Mesenchymal stem cell (in vitro differentiated cells and primary cell): ENCODE results near the gene WHRN.

ENCODE experiments used
- DNase-seq: peaks from one replicate; pipeline ENCODE4 v3.0.0-alpha.2; 2013
- H2AFZ ChIP-seq: one replicate; pipeline ENCODE4 v1.6.1; 2013; ENCODE audit warnings: low read depth, mild to moderate bottlenecking, control low read depth, inconsistent platforms, low read length, moderate library complexity
- H2AK5ac ChIP-seq: 2 replicates; pipeline ENCODE4 v1.6.1; 2013; ENCODE audit warnings: low read length, moderate library complexity, mild to moderate bottlenecking, inconsistent platforms; ENCODE audit not compliant: severe bottlenecking
- H2BK120ac ChIP-seq: one replicate; pipeline ENCODE4 v1.6.1; 2013; ENCODE audit warnings: low read depth, mild to moderate bottlenecking, inconsistent platforms, low read length, moderate library complexity
- H2BK12ac ChIP-seq, 2 experiments: one replicate each; pipeline ENCODE4 v1.6.1; 2013; ENCODE audit warnings: inconsistent platforms in 2 of 2, low read length in 2 of 2, mild to moderate bottlenecking in 2 of 2, moderate library complexity in 2 of 2, control low read depth in 1 of 2
- H2BK15ac ChIP-seq: one replicate; pipeline ENCODE4 v1.6.1; 2013; ENCODE audit warnings: mild to moderate bottlenecking, low read depth, inconsistent platforms; ENCODE audit not compliant: poor library complexity, severe bottlenecking
- H2BK5ac ChIP-seq: 2 replicates; pipeline ENCODE4 v1.6.1; 2013; ENCODE audit warnings: low read depth, mild to moderate bottlenecking, low read length, control low read depth, inconsistent platforms; ENCODE audit not compliant: poor library complexity, severe bottlenecking
- H3K14ac ChIP-seq, 2 experiments: one replicate each; pipeline ENCODE4 v1.6.1; 2013; ENCODE audit warnings: inconsistent platforms in 2 of 2, low read length in 2 of 2, control low read depth in 1 of 2, mild to moderate bottlenecking in 1 of 2, moderate library complexity in 1 of 2
- H3K18ac ChIP-seq, 2 experiments: one replicate each; pipeline ENCODE4 v1.6.1; 2013; ENCODE audit warnings: inconsistent platforms in 2 of 2, low read length in 2 of 2, control low read depth in 1 of 2, low read depth in 1 of 2, mild to moderate bottlenecking in 1 of 2
- H3K23ac ChIP-seq, 2 experiments: one replicate each; pipeline ENCODE4 v1.6.1; 2013; ENCODE audit warnings: inconsistent platforms in 2 of 2, low read length in 2 of 2, mild to moderate bottlenecking in 2 of 2, moderate library complexity in 2 of 2, control low read depth in 1 of 2
- H3K27ac ChIP-seq: 2 replicates; pipeline ENCODE4 v1.5.1; 2013; ENCODE audit warnings: mild to moderate bottlenecking, moderate library complexity, low read length, control low read depth, inconsistent platforms; ENCODE audit not compliant: poor library complexity, severe bottlenecking
- H3K27me3 ChIP-seq, 2 experiments: 2 replicates each; pipeline versions ENCODE4 v1.6.1 to v1.7.0; 2013; ENCODE audit warnings: low read length in 2 of 2, mild to moderate bottlenecking in 2 of 2, moderate library complexity in 2 of 2, control low read depth in 1 of 2, inconsistent platforms in 1 of 2; ENCODE audit not compliant: control insufficient read depth in 1 of 2, insufficient read depth in 1 of 2
- H3K36me3 ChIP-seq, 2 experiments: 2 replicates each; pipeline versions ENCODE4 v1.6.1 to v1.7.0; 2013; ENCODE audit warnings: low read length in 2 of 2, control low read depth in 1 of 2, inconsistent platforms in 1 of 2, low read depth in 1 of 2, mild to moderate bottlenecking in 1 of 2; ENCODE audit not compliant: insufficient read depth in 2 of 2, control insufficient read depth in 1 of 2
- H3K4ac ChIP-seq, 2 experiments: one replicate each; pipeline ENCODE4 v1.6.1; 2013; ENCODE audit warnings: inconsistent platforms in 2 of 2, low read length in 2 of 2, mild to moderate bottlenecking in 2 of 2, moderate library complexity in 2 of 2, control low read depth in 1 of 2, low read depth in 1 of 2
- H3K4me1 ChIP-seq: 2 replicates; pipeline ENCODE4 v1.6.1; 2013; ENCODE audit warnings: low read depth, low read length, control low read depth; ENCODE audit not compliant: control insufficient read depth, insufficient read depth
- H3K4me2 ChIP-seq: 2 replicates; pipeline ENCODE4 v1.6.1; 2013; ENCODE audit warnings: low read length, mild to moderate bottlenecking, inconsistent platforms; ENCODE audit not compliant: poor library complexity, severe bottlenecking
- H3K4me3 ChIP-seq, 2 experiments: 2 replicates each; pipeline versions ENCODE4 v1.5.1 to v1.7.0; 2013; ENCODE audit warnings: low read length in 2 of 2, mild to moderate bottlenecking in 2 of 2, control low read depth in 1 of 2, low read depth in 1 of 2; ENCODE audit not compliant: insufficient read depth in 1 of 2
- H3K79me1 ChIP-seq: replicated peaks from 2 replicates; pipeline ENCODE4 v1.6.1; 2013; ENCODE audit warnings: mild to moderate bottlenecking, control low read depth, low read length, inconsistent platforms; ENCODE audit not compliant: poor library complexity, severe bottlenecking
- H3K9ac ChIP-seq: 2 replicates; pipeline ENCODE4 v1.7.0; 2013; ENCODE audit warnings: mild to moderate bottlenecking, low read length, moderate library complexity
- H3K9me3 ChIP-seq: 2 replicates; pipeline ENCODE4 v1.7.0; 2013; ENCODE audit warnings: mild to moderate bottlenecking, low read length; ENCODE audit not compliant: control insufficient read depth
- H4K8ac ChIP-seq: one replicate; pipeline ENCODE4 v1.6.1; 2013; ENCODE audit warnings: inconsistent platforms, mild to moderate bottlenecking, low read length, moderate library complexity
- H4K91ac ChIP-seq: one replicate; pipeline ENCODE4 v1.6.1; 2013; ENCODE audit warnings: mild to moderate bottlenecking, low read length, inconsistent platforms
- WGBS: methylation state at CpG from one replicate; pipeline ENCODE4 v1.1.7; 2013; ENCODE audit warnings: mixed read lengths; 5-methylcytosine and 5-hydroxymethylcytosine counted together

Gene WHRN

DNA sequence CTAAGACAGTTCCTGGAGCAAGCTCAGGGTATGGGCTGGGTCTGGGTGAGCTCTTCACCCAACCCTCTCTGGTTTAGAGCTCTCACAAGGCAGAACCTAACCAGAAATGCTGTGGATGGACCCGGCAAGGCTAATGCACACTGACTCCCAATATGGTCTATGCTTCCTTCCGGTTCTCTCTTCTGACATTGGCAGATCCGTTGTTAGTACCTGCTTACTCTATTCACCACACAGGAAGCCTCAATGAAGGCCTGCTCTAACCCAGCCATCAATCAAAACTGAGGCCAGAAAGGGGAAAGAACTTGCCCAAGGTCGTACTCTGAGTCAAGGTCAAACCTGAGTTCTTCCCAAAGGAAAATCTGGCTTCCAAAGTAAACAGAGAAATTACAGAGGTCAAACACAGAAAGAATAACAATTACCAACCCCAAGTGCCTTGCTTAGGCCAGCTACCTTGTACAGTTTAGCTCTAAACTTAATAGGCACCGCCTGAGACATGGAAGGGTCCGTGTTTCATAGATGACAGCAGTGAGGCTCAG, 71.5 kb downstream of the WHRN start:
- no peaks in the 10 kb centered on the region for H3K79me1 ChIP-seq
- H2BK120ac ChIP-seq, result no peak overlapping the region
- H3K4me1 ChIP-seq, result no peaks in the 10 kb centered on the region
- no peak overlapping the region for H2BK15ac ChIP-seq
- no peak overlapping the region for H3K18ac ChIP-seq
- H3K4me2 ChIP-seq, result no peak overlapping the region
- peaks cover 5 to 32% of the 10 kb centered on the region in 2 experiments for H3K27me3 ChIP-seq
- no peak overlapping the region for H2AK5ac ChIP-seq
- no peak overlapping the region for H3K4me3 ChIP-seq
- no peaks in the 10 kb centered on the region for H3K9me3 ChIP-seq
- no peak overlapping the region for H3K9ac ChIP-seq
- no peak overlapping the region for H3K14ac ChIP-seq
- no peak for DNase-seq
- no peak overlapping the region for H4K91ac ChIP-seq
- H2BK12ac ChIP-seq, result no peak overlapping the region
- H3K4ac ChIP-seq, result no peak overlapping the region
- H2BK5ac ChIP-seq, result no peak overlapping the region
- no peak overlapping the region for H3K27ac ChIP-seq
- H2AFZ ChIP-seq, result no peak overlapping the region
- H3K36me3 ChIP-seq, result no peaks in the 10 kb centered on the region
- H3K23ac ChIP-seq, result no peak overlapping the region
- 66% methylated on average over 6 of the region's 6 CpGs for WGBS
- no peak overlapping the region for H4K8ac ChIP-seq

GRCh38 chr9:114433086-114433485, 72.2 kb downstream of the WHRN start:
- Histone ChIP-seq H3K4me2 (no peak overlapping the region), H2BK5ac (no peak overlapping the region), H3K4me1 (no peaks in the 10 kb centered on the region), H3K18ac (no peak overlapping the region), H3K27me3 (peaks cover 5 to 38% of the 10 kb centered on the region in 2 experiments), H4K8ac (no peak overlapping the region), H3K4me3 (no peak overlapping the region), H3K4ac (no peak overlapping the region), H3K14ac (no peak overlapping the region), H4K91ac (no peak overlapping the region), H2BK12ac (no peak overlapping the region), H3K27ac (no peak overlapping the region), H2AFZ (no peak overlapping the region), H3K9me3 (no peaks in the 10 kb centered on the region), H2BK120ac (no peak overlapping the region), H2AK5ac (no peak overlapping the region), H3K9ac (no peak overlapping the region), H3K36me3 (no peaks in the 10 kb centered on the region), H3K23ac (no peak overlapping the region), H3K79me1 (no peaks in the 10 kb centered on the region), H2BK15ac (no peak overlapping the region)
- WGBS, result 94% methylated on average over 12 of the region's 15 CpGs
- DNase-seq, result no peak

DNA sequence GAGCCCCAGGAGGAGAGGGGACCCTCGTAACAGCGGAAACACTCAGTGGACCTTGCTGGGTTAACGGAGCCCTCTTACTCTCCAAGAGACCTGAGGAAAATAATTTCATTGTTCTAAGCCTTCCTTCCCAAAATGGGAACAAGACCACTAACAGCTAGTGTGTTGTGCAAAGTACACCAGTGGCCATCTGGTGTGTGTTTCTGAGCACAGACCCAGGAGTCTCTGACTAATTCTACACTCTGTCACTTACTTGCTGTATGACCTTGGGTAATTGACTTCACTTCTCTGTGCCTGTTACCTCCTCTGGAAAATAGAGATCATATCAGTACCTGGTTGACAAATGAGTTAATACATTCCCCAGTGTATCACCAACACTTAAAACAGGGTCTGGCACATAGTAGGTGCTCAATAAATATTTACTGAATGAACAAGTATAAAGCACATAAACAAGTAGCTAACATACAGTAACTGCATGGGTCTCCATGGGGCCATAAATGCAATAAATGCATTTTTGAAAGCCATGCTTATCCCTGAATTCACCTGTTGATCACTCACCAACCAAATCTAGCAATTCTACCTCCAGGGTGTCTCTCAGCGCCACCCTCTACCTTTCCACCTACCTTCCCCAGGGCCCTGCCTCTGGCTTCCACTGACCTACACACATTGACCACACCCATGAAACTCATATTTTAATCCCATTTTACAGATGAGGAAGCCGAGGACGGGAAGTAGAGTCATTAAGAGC, 72.8 kb downstream of the WHRN start:
- no peak overlapping the region for H2BK15ac ChIP-seq
- no peak for DNase-seq
- 76% methylated on average over 6 of the region's 6 CpGs for WGBS
- no peaks in the 10 kb centered on the region for H3K36me3 ChIP-seq
- H4K91ac ChIP-seq, result no peak overlapping the region
- H3K4ac ChIP-seq, result no peak overlapping the region
- no peak overlapping the region for H4K8ac ChIP-seq
- H3K4me2 ChIP-seq, result no peak overlapping the region
- no peak overlapping the region for H3K4me3 ChIP-seq
- H3K9ac ChIP-seq, result no peak overlapping the region
- no peak overlapping the region for H2AK5ac ChIP-seq
- no peak overlapping the region for H2BK12ac ChIP-seq
- peaks cover 5 to 41% of the 10 kb centered on the region in 2 experiments for H3K27me3 ChIP-seq
- H3K4me1 ChIP-seq, result no peaks in the 10 kb centered on the region
- H2BK5ac ChIP-seq, result no peak overlapping the region
- H3K18ac ChIP-seq, result no peak overlapping the region
- no peaks in the 10 kb centered on the region for H3K9me3 ChIP-seq
- H3K79me1 ChIP-seq, result no peaks in the 10 kb centered on the region
- no peak overlapping the region for H2AFZ ChIP-seq
- no peak overlapping the region for H2BK120ac ChIP-seq
- H3K14ac ChIP-seq, result no peak overlapping the region
- no peak overlapping the region for H3K27ac ChIP-seq
- H3K23ac ChIP-seq, result no peak overlapping the region

GRCh38 chr9:114431770-114432169, 73.5 kb downstream of the WHRN start:
- Histone ChIP-seq H3K79me1 (no peaks in the 10 kb centered on the region), H3K4me2 (no peak overlapping the region), H3K4ac (no peak overlapping the region), H3K27ac (no peak overlapping the region), H2AFZ (no peak overlapping the region), H3K9ac (no peak overlapping the region), H3K27me3 (peaks cover 5 to 45% of the 10 kb centered on the region in 2 experiments), H4K91ac (no peak overlapping the region), H3K18ac (no peak overlapping the region), H2BK12ac (no peak overlapping the region), H2BK5ac (no peak overlapping the region), H4K8ac (no peak overlapping the region), H3K9me3 (no peaks in the 10 kb centered on the region), H3K14ac (no peak overlapping the region), H2BK120ac (no peak overlapping the region), H2BK15ac (no peak overlapping the region), H2AK5ac (no peak overlapping the region), H3K36me3 (no peaks in the 10 kb centered on the region), H3K23ac (no peak overlapping the region), H3K4me1 (no peaks in the 10 kb centered on the region), H3K4me3 (no peak overlapping the region)
- DNase-seq, result no peak
- 89% methylated on average over 6 of the region's 6 CpGs for WGBS
